GM12878 (cell line): ENCODE results near the gene KRTAP10-3. TPM values are rescaled to one million over a fixed set of nuclear protein-coding genes. Genes with fewer than 3 reads are reported as not detected.

Experiments used
- ATF7 ChIP-seq: fragments of 450-650 bp; IDR thresholded peaks from 2 replicates; pipeline ENCODE4 v1.6.1; 2016; ENCODE audit warnings: low read depth, mild to moderate bottlenecking
- FOXK2 ChIP-seq: fragments of 450-650 bp; IDR thresholded peaks from 2 replicates; pipeline ENCODE4 v1.6.1; 2017; ENCODE audit warnings: mild to moderate bottlenecking, moderate library complexity
- MAX ChIP-seq: IDR thresholded peaks from 2 replicates; pipeline ENCODE4 v1.6.1; 2012; ENCODE audit warnings: low read depth, low read length, improper control_type of control experiment
- MEF2A ChIP-seq: IDR thresholded peaks from 2 replicates; pipeline ENCODE4 v1.6.1; 2011; ENCODE audit warnings: low read depth, mild to moderate bottlenecking, low read length, moderate library complexity; ENCODE audit not compliant: insufficient read depth
- MLLT1 ChIP-seq: fragments of 450-650 bp; IDR thresholded peaks from 2 replicates; pipeline ENCODE4 v1.6.1; 2016; ENCODE audit warnings: mild to moderate bottlenecking
- NFYB ChIP-seq: IDR thresholded peaks from 2 replicates; pipeline ENCODE4 v1.6.1; 2011; ENCODE audit warnings: low read depth, mild to moderate bottlenecking, low read length, improper control_type of control experiment, moderate library complexity; ENCODE audit not compliant: insufficient read depth
- POLR2A ChIP-seq: IDR thresholded peaks from 2 replicates; pipeline ENCODE4 v1.6.1; 2011; ENCODE audit warnings: low read depth, mild to moderate bottlenecking, low read length
- RELB ChIP-seq: fragments of 450-650 bp; IDR thresholded peaks from 2 replicates; pipeline ENCODE4 v1.6.1; 2017; ENCODE audit warnings: low read depth, mild to moderate bottlenecking, moderate library complexity
- STAT1 ChIP-seq: fragments of 450-650 bp; conservative IDR thresholded peaks from 2 replicates; pipeline ENCODE4 v1.6.1; 2014; ENCODE audit warnings: antibody characterized with exemption, mild to moderate bottlenecking
- polyA plus RNA-seq, 11 experiments: library from polyadenylated mRNA; depleted of rRNA in 4 of 11; unstranded in 6 of 11; stranded (reverse) in 5 of 11; fragments of >200 nt; fragmentation: Nextera tagmentation in 4 of 11; fragmentation: Illumina TruSeq in 1 of 11; extraction: Ambion mirVana in 4 of 11; extraction: Trizol in 1 of 11; gene quantifications; 1 replicate in 1 of 11; 2 replicates in 10 of 11; pipeline versions ENCODE4 v1.2.1 to v1.2.3, GENCODE V29; 2011 to 2016; ENCODE audit warnings: inconsistent platforms in 2 of 11, missing spikeins in 2 of 11, low read depth in 1 of 11
- total RNA-seq, 4 experiments: library from RNA; depleted of rRNA in 3 of 4; stranded (reverse); fragments of >200 nt in 3 of 4; fragmentation: Illumina TruSeq in 1 of 4; extraction: Trizol in 1 of 4; gene quantifications; 2 replicates each; pipeline versions ENCODE4 v1.2.1 to v1.2.3, GENCODE V29; 2013 to 2021

KRTAP10-3 gene
- total and polyA plus RNA-seq, 10 of the 15 experiments (the other 5 are each of a cell fraction or from before 2014, with no cell fraction given): not detected

- no peak for TF ChIP-seq NFYB
- no peak for TF ChIP-seq FOXK2
- no peak for TF ChIP-seq STAT1
- TF ChIP-seq MAX: no peak
- no peak for TF ChIP-seq ATF7
- no peak for TF ChIP-seq POLR2A
- no peak for TF ChIP-seq MEF2A
- no peak for TF ChIP-seq RELB
- TF ChIP-seq MLLT1: no peak
Observed at GRCh38 chr21:44533891-44534627, 24.5 kb downstream of the KRTAP10-3 start (continued).
